ENCODE data around the gene TIGD3. TPM values are rescaled to one million over a fixed set of nuclear protein-coding genes. Genes with fewer than 3 reads are reported as not detected.
"Not testable (repeated sequence)": the region's sequence is repeated elsewhere in the genome, so short reads cannot be mapped to it uniquely, and the experiment has no call there.

Gene TIGD3
- total RNA-seq, 2 donors from 2014 or later, result 0.95 to 1.5 TPM

- no peaks in the 10 kb centered on the region for H3K36me3 Mint-ChIP-seq (ENCODE audit: low read depth)
- peak overlapping the region; percentile 61 for H3K4me3 Mint-ChIP-seq
- peaks cover 5% of the 10 kb centered on the region for H3K4me1 Mint-ChIP-seq
- peaks cover 3% of the 10 kb centered on the region for H3K27me3 Mint-ChIP-seq
- H3K27ac Mint-ChIP-seq, result no peak overlapping the region
- no peak for ATAC-seq (replicated peaks)
- H3K9me3 Mint-ChIP-seq, result no peaks in the 10 kb centered on the region
Observed at GRCh38 chr11:65317025-65317786, 37.3 kb upstream of the TIGD3 start.

DNA sequence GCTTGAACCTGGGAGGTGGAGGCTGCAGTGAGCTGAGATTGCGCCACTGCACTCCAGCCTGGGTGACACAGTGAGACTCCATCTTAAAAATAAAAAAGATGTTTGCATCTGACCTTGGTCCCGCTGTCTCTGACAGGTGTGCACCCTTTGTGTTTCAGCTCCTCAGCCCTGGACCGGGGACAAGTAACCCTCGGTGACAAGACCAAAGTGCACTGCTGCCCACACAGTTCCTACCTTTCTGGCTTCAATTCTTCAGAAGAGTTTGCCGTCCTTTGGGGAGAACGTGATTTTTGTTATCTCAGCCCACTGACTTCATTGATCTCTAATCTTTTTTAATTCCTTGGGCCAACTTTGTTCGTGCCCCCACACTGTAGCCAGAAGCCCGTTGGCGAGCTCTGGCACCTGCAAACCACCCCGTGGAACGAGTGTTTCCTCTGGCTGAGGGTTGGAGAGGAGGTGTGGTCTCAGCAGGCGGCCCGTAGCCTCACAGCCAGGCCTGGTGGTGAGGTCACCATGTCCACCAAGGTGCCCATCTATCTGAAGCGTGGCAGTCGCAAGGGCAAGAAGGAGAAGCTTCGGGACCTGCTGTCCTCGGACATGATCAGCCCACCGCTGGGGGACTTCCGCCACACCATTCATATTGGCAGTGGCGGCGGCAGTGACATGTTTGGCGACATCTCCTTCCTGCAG lies 34.0 kb upstream of the TIGD3 start:
- H3K27me3 Mint-ChIP-seq, result no peaks in the 10 kb centered on the region
- H3K9me3 Mint-ChIP-seq, result no peaks in the 10 kb centered on the region
- no peak for ATAC-seq (replicated peaks)
- peaks cover 5% of the 10 kb centered on the region for H3K4me1 Mint-ChIP-seq
- no peak overlapping the region for H3K27ac Mint-ChIP-seq
- H3K36me3 Mint-ChIP-seq (ENCODE audit: low read depth), result no peaks in the 10 kb centered on the region
- no peak overlapping the region for H3K4me3 Mint-ChIP-seq

DNA sequence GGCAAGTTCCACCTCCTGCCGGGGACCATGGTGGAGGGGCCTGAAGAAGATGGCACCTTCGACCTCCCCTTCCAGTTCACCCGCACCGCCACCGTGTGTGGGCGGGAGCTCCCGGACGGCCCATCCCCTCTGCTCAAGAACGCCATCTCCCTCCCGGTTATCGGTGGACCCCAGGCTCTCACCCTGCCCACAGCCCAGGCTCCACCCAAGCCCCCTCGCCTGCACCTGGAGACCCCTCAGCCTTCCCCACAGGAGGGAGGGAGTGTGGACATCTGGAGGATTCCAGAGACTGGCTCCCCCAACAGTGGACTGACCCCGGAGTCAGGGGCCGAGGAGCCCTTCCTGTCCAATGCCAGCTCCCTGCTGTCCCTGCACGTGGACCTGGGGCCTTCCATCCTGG lies 33.5 kb upstream of the TIGD3 start:
- Mint-ChIP-seq H3K27me3 (no peaks in the 10 kb centered on the region), H3K4me3 (no peak overlapping the region), H3K4me1 (no peaks in the 10 kb centered on the region), H3K36me3 (ENCODE audit: low read depth) (no peaks in the 10 kb centered on the region), H3K9me3 (no peaks in the 10 kb centered on the region), H3K27ac (no peak overlapping the region)
- ATAC-seq (replicated peaks), result no peak

- H3K4me1 Mint-ChIP-seq, result no peaks in the 10 kb centered on the region
- no peaks in the 10 kb centered on the region for H3K27me3 Mint-ChIP-seq
- H3K4me3 Mint-ChIP-seq, result no peak overlapping the region
- no peaks in the 10 kb centered on the region for H3K36me3 Mint-ChIP-seq (ENCODE audit: low read depth)
- no peak for ATAC-seq (replicated peaks)
- H3K9me3 Mint-ChIP-seq, result no peaks in the 10 kb centered on the region
- H3K27ac Mint-ChIP-seq, result no peak overlapping the region
Observed at GRCh38 chr11:65321828-65322485, 32.6 kb upstream of the TIGD3 start.

GRCh38 chr11:65323813-65324212 lies 30.7 kb upstream of the TIGD3 start:
- Mint-ChIP-seq H3K9me3 (no peaks in the 10 kb centered on the region), H3K36me3 (ENCODE audit: low read depth) (no peaks in the 10 kb centered on the region), H3K4me3 (no peak overlapping the region), H3K27me3 (no peaks in the 10 kb centered on the region), H3K27ac (no peak overlapping the region), H3K4me1 (no peaks in the 10 kb centered on the region)
- no peak for ATAC-seq (replicated peaks)

DNA sequence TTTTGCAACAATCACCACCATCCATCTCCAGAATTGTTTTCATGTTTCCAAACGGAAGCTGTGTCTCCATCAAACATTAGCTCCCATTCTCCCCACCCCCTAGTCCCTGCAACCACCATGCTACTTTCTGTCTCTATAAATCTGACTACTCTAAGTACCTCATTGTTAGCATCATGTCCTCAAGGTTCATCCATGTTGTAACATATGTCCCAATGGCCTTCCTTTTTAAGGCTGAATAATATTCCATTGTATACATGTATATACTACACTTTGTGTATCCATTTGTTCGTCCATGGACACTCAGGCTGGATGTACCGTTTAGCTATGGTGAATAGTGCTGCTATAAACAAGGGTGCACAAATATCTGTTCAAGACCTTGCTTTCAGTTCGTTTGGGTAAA lies 29.1 kb upstream of the TIGD3 start:
- Mint-ChIP-seq H3K4me3 (no peak overlapping the region), H3K9me3 (no peaks in the 10 kb centered on the region), H3K36me3 (ENCODE audit: low read depth) (no peaks in the 10 kb centered on the region), H3K4me1 (peaks cover 5% of the 10 kb centered on the region), H3K27ac (no peak overlapping the region), H3K27me3 (no peaks in the 10 kb centered on the region)
- no peak for ATAC-seq (replicated peaks)

GRCh38 chr11:65327021-65327420 lies 27.5 kb upstream of the TIGD3 start:
- H3K27ac Mint-ChIP-seq, result no peak overlapping the region
- H3K27me3 Mint-ChIP-seq, result no peaks in the 10 kb centered on the region
- no peak for ATAC-seq (replicated peaks)
- H3K9me3 Mint-ChIP-seq, result no peaks in the 10 kb centered on the region
- H3K4me1 Mint-ChIP-seq, result peaks cover 5% of the 10 kb centered on the region
- H3K4me3 Mint-ChIP-seq, result no peak overlapping the region
- no peaks in the 10 kb centered on the region for H3K36me3 Mint-ChIP-seq (ENCODE audit: low read depth)

DNA sequence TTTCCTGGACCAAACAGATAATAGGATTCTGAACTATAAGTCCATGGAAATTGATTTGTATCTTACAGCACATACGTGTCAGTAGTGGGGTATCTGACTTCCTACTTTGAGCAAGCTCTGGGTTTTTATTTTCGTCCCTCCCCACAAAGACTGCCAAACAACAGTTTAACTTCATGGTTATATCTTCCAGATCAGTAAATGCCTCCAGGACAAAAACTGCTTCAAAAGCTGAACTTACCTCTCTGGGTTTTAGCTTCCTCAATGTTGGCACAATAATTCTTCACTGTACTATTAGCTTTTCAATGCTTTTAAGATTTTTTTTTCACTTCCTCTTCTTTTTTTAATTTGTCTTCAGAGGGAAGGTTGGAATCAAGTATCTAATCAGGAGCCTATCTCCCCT lies 25.1 kb upstream of the TIGD3 start:
- Mint-ChIP-seq H3K4me3 (peak overlapping the region; percentile 56), H3K27ac (peak overlapping the region; percentile 72), H3K36me3 (ENCODE audit: low read depth) (peaks cover 8% of the 10 kb centered on the region), H3K4me1 (peaks cover 6% of the 10 kb centered on the region), H3K27me3 (no peaks in the 10 kb centered on the region), H3K9me3 (no peaks in the 10 kb centered on the region)
- ATAC-seq (replicated peaks), result no peak

GRCh38 chr11:65329944-65330403 lies 24.6 kb upstream of the TIGD3 start:
- Mint-ChIP-seq H3K4me3 (peak overlapping the region; percentile 56), H3K27ac (peak overlapping the region; percentile 72), H3K9me3 (no peaks in the 10 kb centered on the region), H3K27me3 (no peaks in the 10 kb centered on the region), H3K4me1 (peaks cover 11% of the 10 kb centered on the region), H3K36me3 (ENCODE audit: low read depth) (peaks cover 13% of the 10 kb centered on the region)
- peak; percentile 27 for ATAC-seq (replicated peaks)

DNA sequence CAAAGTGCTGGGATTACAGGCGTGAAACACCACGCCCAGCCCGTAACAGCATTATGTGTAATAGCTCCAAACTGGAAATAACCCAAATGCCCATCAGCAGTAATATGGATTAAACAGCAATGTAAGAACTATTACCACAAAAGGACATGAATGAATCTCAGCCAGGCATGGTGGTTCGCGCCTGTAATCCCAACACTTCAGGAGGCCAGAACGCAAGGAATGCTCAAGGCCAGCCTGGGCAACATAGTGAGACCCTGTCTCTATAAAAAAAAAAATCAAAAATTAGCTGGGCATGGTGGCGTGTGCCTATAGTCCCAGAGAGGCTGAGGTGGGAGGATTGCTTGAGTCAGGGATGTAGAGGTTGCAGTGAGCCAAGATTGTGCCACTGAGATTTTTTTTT lies 24.0 kb upstream of the TIGD3 start:
- no peaks in the 10 kb centered on the region for H3K9me3 Mint-ChIP-seq
- peaks cover 16% of the 10 kb centered on the region for H3K4me1 Mint-ChIP-seq
- no peak overlapping the region for H3K4me3 Mint-ChIP-seq
- peaks cover 19% of the 10 kb centered on the region for H3K36me3 Mint-ChIP-seq (ENCODE audit: low read depth)
- H3K27ac Mint-ChIP-seq, result no peak overlapping the region
- no peak for ATAC-seq (replicated peaks)
- no peaks in the 10 kb centered on the region for H3K27me3 Mint-ChIP-seq

- H3K27me3 Mint-ChIP-seq; ATAC-seq (replicated peaks); H3K27ac Mint-ChIP-seq; H3K4me3 Mint-ChIP-seq; H3K9me3 Mint-ChIP-seq: not testable (repeated sequence)
- Mint-ChIP-seq H3K36me3 (ENCODE audit: low read depth) (peaks cover 23% of the 10 kb centered on the region), H3K4me1 (peaks cover 18% of the 10 kb centered on the region)
Observed at GRCh38 chr11:65332591-65332990, 22.0 kb upstream of the TIGD3 start.

DNA sequence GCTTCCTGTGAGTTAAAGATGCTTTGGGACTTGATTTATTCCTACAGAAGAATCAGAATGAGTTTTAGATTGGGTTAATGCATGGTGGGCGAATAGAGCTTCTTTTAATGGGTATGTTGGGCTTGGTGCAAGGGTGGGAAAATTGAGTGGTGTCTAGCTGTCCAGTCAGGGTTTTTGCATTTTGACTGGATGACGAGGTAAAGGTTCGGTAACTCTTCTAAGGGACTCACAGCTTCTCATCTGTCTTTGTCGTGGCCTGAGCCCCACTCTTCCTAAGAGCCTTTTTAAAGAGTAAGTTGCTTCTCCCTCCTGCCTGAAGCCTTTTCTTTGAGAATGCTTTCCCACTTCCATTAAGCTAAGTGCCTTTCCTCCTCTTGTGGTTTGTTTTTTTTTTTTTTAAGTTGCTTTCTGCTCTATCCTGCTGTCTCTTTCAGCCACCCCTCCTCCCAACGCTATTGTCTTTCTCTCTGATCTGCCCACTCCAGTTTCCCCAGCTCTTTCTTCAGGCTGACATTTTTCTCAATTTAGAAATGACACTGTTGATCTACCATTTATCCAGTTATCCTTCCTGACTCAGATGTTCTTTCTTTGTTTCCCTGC lies 19.8 kb upstream of the TIGD3 start:
- peaks cover 43% of the 10 kb centered on the region for H3K36me3 Mint-ChIP-seq (ENCODE audit: low read depth)
- ATAC-seq (replicated peaks), result peak; percentile 12
- peak overlapping the region; percentile 93 for H3K4me3 Mint-ChIP-seq
- H3K9me3 Mint-ChIP-seq, result no peaks in the 10 kb centered on the region
- peak overlapping the region; percentile 89 for H3K27ac Mint-ChIP-seq
- H3K4me1 Mint-ChIP-seq, result peaks cover 30% of the 10 kb centered on the region
- H3K27me3 Mint-ChIP-seq, result no peaks in the 10 kb centered on the region

DNA sequence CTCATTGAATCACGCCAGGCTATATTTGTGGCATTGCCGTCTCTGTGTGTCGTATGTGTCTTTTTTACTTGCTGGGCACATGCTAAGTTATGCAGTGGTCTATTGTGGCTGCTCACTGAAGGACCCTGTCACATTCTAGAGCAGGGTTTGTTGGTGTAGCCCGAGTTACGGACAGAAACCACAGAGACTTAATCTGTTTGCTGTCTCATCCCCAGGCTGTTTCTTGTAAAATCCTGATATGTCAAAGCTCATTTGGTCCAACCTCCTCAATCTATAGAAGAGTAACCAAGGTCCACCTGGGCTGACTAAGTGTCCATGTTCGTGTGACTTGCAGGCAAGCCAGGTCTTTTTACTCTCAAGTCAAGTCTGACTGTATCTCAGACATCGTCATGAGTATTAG lies 15.9 kb upstream of the TIGD3 start:
- no peaks in the 10 kb centered on the region for H3K27me3 Mint-ChIP-seq
- peaks cover 78% of the 10 kb centered on the region for H3K36me3 Mint-ChIP-seq (ENCODE audit: low read depth)

DNA sequence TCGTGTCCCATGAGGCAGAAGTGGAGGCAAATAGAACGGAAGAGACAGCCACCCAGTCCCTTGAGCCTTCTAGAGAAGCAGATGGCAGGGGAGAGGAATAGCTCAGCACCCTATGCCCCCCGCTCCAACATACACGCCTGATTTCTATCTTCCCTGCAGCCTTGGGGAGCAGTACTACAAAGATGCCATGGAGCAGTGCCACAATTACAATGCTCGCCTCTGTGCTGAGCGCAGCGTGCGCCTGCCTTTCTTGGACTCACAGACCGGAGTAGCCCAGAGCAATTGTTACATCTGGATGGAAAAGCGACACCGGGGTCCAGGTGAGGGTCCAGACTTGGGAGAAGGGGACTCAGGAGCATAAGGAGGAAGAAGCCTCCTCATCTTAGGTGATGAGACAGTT lies 14.3 kb upstream of the TIGD3 start:
- no peaks in the 10 kb centered on the region for H3K9me3 Mint-ChIP-seq
- peaks cover 81% of the 10 kb centered on the region for H3K36me3 Mint-ChIP-seq (ENCODE audit: low read depth)
- no peak overlapping the region for H3K4me3 Mint-ChIP-seq
- peak overlapping the region; percentile 64 for H3K27ac Mint-ChIP-seq
- no peak for ATAC-seq (replicated peaks)
- H3K27me3 Mint-ChIP-seq, result no peaks in the 10 kb centered on the region
- peaks cover 21% of the 10 kb centered on the region for H3K4me1 Mint-ChIP-seq

More for the DNA sequence above, 15.9 kb upstream of the TIGD3 start:
- ATAC-seq (replicated peaks), result no peak
- Mint-ChIP-seq H3K27ac (peak overlapping the region; percentile 64), H3K4me3 (no peak overlapping the region), H3K4me1 (peaks cover 30% of the 10 kb centered on the region), H3K9me3 (no peaks in the 10 kb centered on the region)
